ENCODE measurements around the gene NKD1. TPM values are rescaled to one million over a fixed set of nuclear protein-coding genes. Genes with fewer than 3 reads are reported as not detected.
"Not testable (repeated sequence)": the region's sequence is repeated elsewhere in the genome, so short reads cannot be mapped to it uniquely, and the experiment has no call there.

NKD1 gene, protein sequence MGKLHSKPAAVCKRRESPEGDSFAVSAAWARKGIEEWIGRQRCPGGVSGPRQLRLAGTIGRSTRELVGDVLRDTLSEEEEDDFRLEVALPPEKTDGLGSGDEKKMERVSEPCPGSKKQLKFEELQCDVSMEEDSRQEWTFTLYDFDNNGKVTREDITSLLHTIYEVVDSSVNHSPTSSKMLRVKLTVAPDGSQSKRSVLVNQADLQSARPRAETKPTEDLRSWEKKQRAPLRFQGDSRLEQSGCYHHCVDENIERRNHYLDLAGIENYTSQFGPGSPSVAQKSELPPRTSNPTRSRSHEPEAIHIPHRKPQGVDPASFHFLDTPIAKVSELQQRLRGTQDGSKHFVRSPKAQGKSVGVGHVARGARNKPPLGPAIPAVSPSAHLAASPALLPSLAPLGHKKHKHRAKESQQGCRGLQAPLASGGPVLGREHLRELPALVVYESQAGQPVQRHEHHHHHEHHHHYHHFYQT
- polyA plus RNA-seq = 1 to 10 TPM; 1.1 to 2.0 TPM

DNA sequence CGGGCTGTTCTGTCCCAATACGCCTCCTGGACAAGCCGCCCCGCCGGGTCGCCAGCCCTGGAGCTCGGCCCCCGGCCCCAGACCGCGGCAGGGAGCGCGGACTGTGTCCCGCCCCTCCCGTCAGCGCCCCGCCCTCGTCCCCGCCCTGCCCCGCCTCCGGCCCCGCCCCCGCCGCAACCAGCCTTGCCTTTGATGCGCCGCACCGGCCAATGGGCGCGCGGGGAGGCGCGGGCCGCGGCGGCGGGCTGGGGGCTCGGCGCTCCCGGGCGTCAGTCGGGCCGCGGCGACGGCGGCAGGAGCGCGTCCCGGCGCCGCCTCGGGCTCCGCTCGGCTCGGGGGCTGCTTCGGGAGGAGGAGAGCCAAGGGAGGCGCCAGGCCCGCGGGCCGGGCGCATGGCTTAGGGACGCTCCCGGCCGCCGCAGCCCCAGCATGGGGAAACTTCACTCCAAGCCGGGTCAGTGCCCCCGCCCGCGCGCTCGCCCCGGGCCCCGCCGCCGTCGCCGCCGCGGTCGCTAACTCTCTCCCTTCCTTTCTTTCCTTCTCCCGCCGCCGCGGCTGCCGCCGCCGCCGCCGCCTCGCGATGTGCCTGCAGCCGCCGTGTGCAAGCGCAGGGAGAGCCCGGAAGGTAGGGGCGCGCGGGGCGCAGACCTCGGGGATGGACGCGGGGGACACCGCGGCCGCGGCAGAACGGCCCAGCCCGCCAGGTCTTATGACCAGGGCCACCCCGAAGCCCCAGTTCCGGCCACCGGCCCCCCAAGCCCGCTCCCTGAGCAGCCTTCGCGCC is at the start of gene NKD1:
Gene NKD1 (plus strand): TSS at position 272 of the 784 bp plus-strand sequence. CDS start 158 bp downstream, at position 430.
- peak within 1 kb of the TSS; percentile 47 to 58 for H3K27ac ChIP-seq (ENCODE audit: low read depth in 2 of 2, low read length in 1 of 2)
- WGBS, 2 donors = 1% methylated on average over 67 to 113 of the region's 113 CpGs
- H3K36me3 ChIP-seq (ENCODE audit: control insufficient read depth in 2 of 2, insufficient read depth in 2 of 2, low read length in 1 of 2) = no peaks in the 10 kb centered on the region
- H3K4me3 ChIP-seq (ENCODE audit: low read depth in 1 of 2, low read length in 2 of 2) = peak within 1 kb of the TSS; percentile 64 to 66
- H3K9me3 ChIP-seq (ENCODE audit: control insufficient read depth in 2 of 2, insufficient read depth in 1 of 2, low read depth in 1 of 2, low read length in 1 of 2) = no peaks in the 10 kb centered on the region
- H3K4me1 ChIP-seq (ENCODE audit: control insufficient read depth in 2 of 2, insufficient read depth in 2 of 2, low read length in 1 of 2) = peaks cover 0 to 5% of the 10 kb centered on the region in 2 donors
- H3K27me3 ChIP-seq (ENCODE audit: control insufficient read depth in 1 of 2, insufficient read depth in 2 of 2, low read length in 2 of 2) = no peaks in the 10 kb centered on the region

DNA sequence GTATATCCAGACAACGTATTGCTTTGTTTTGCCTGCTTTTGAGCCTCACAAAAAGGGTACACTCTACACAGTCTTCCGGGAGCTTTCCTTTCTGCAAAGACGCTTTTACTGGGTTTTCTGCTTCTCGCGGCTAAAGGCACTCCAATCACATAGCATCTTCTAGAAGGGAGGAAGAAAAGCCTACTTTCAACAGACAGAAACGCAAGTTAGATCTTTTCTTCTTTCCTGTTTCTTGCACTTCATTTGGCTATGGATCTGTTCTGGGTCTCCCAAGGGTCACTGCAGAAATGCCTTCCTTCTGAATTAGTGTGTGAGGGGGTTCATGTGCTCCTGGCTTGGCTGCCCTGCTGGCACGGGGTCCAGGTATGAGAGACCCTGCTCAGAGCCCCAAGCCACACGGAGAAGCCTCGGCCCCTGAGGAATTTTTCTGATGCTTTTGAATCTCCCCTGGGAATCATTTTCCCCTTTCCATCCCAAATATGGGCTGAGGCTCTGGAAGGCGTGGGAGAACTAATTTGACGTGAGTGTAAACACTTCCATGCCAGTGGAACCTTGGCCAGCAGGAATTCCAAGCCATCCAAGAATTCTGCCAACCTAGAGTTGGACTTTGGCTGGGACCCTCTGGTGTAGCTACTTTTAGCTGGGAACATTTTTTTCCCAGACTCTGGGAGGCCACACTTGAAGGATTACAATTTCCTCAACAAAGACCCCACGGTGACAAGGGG is 49.6 kb upstream of the NKD1 start:
- no peaks in the 10 kb centered on the region for H3K36me3 ChIP-seq (ENCODE audit: control insufficient read depth in 2 of 2, insufficient read depth in 2 of 2, low read length in 1 of 2)
- H3K4me1 ChIP-seq (ENCODE audit: control insufficient read depth in 2 of 2, insufficient read depth in 2 of 2, low read length in 1 of 2) = no peaks in the 10 kb centered on the region
- no peaks in the 10 kb centered on the region for H3K27me3 ChIP-seq (ENCODE audit: control insufficient read depth in 1 of 2, insufficient read depth in 2 of 2, low read length in 2 of 2)
- H3K9me3 ChIP-seq (ENCODE audit: control insufficient read depth in 2 of 2, insufficient read depth in 1 of 2, low read depth in 1 of 2, low read length in 1 of 2) = no peaks in the 10 kb centered on the region
- no peak overlapping the region for H3K4me3 ChIP-seq (ENCODE audit: low read depth in 1 of 2, low read length in 2 of 2)
- WGBS, 2 donors = 56% methylated on average over 12 of the region's 12 CpGs
- H3K27ac ChIP-seq (ENCODE audit: low read depth in 2 of 2, low read length in 1 of 2) = peak overlapping the region in 1 of 2 donors; percentile 55

DNA sequence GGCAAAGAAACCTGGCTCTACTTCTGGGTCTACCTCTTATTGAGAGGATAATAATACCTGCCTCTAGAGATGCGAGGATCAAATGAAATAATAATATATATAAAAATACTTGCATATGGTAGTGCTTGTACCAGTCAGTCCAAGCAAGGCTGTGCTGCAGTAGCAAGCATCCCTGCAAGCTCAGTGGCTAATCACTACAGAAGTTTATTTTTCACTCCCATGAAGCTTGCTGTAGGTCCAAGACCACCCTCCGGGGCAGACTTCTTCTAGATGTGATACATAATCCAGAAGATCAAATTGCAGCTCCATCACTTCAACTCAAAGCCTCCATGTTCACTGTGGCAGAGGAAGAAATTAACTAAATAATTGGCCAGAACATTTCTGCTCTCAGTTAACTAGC is 48.9 kb upstream of the NKD1 start:
- Histone ChIP-seq H3K36me3 (ENCODE audit: control insufficient read depth in 2 of 2, insufficient read depth in 2 of 2, low read length in 1 of 2) (no peaks in the 10 kb centered on the region), H3K27me3 (ENCODE audit: control insufficient read depth in 1 of 2, insufficient read depth in 2 of 2, low read length in 2 of 2) (no peaks in the 10 kb centered on the region), H3K4me1 (ENCODE audit: control insufficient read depth in 2 of 2, insufficient read depth in 2 of 2, low read length in 1 of 2) (no peaks in the 10 kb centered on the region), H3K4me3 (ENCODE audit: low read depth in 1 of 2, low read length in 2 of 2) (no peak overlapping the region), H3K9me3 (ENCODE audit: control insufficient read depth in 2 of 2, insufficient read depth in 1 of 2, low read depth in 1 of 2, low read length in 1 of 2) (no peaks in the 10 kb centered on the region), H3K27ac (ENCODE audit: low read depth in 2 of 2, low read length in 1 of 2) (no peak overlapping the region)
- WGBS, 2 donors = 86 to 91% methylated on average over 2 of the region's 2 CpGs

DNA sequence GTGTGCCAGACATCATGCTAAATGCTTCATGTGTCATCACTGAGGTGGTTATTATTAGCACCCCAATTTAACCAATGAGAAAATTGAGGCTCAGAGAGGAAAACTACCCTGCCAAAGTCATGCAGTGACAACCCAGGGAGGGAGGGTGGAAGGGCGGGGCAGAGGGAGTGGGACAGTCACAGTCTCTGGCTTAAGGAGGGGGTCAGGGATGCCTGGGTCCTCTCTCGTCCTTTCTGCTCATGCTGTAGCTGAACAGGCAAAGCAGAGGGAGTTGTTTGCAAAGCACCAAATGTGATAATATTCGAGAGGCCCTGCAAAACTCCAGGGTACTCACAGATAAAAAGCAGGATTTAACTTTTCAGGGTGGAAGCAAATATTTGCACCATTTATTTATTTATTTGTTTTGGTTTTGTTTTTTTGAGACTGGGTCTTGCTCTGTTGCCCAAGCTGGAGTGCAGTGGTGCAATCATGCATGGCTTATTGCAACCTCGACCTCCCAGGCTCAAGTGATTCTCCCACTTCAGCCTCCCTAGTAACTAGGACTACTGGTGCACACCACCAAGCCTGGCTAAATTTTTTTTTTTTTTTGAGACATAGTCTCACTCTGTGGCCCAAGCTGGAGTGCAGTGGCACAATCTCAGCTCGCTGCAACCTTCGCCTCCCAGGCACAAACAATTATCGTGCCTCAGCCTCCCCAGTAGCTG is 47.9 kb upstream of the NKD1 start:
- H3K4me3 ChIP-seq (ENCODE audit: low read depth in 1 of 2, low read length in 2 of 2) = no peak overlapping the region
- H3K4me1 ChIP-seq (ENCODE audit: control insufficient read depth in 2 of 2, insufficient read depth in 2 of 2, low read length in 1 of 2) = no peaks in the 10 kb centered on the region
- no peak overlapping the region for H3K27ac ChIP-seq (ENCODE audit: low read depth in 2 of 2, low read length in 1 of 2)
- 83 to 85% methylated on average over 7 of the region's 7 CpGs for WGBS, 2 donors
- H3K9me3 ChIP-seq (ENCODE audit: control insufficient read depth in 2 of 2, insufficient read depth in 1 of 2, low read depth in 1 of 2, low read length in 1 of 2) = no peaks in the 10 kb centered on the region
- H3K27me3 ChIP-seq (ENCODE audit: control insufficient read depth in 1 of 2, insufficient read depth in 2 of 2, low read length in 2 of 2) = no peaks in the 10 kb centered on the region
- no peaks in the 10 kb centered on the region for H3K36me3 ChIP-seq (ENCODE audit: control insufficient read depth in 2 of 2, insufficient read depth in 2 of 2, low read length in 1 of 2)

DNA sequence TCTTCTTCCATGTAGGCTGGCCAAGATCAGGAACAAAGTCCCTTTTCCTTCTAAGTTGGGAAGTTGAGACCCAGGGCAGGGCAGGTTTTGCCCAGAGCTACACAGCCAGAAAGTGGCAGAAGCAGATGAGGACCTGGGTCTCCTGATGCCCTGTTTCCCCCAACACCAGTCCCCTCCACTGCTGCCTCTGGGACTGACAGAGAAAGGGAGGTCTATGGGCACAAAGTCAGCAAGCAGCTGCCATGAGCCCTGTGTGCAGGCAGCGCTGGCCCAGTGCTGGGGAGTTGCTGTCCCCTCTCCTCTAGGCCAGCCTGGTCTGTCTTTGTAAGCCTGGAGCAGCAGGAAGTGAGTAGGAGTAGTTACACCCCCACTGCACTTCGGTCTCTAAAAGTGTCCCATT is 46.9 kb upstream of the NKD1 start:
- Histone ChIP-seq H3K4me3 (ENCODE audit: low read depth in 1 of 2, low read length in 2 of 2) (no peak overlapping the region), H3K27me3 (ENCODE audit: control insufficient read depth in 1 of 2, insufficient read depth in 2 of 2, low read length in 2 of 2) (no peaks in the 10 kb centered on the region), H3K4me1 (ENCODE audit: control insufficient read depth in 2 of 2, insufficient read depth in 2 of 2, low read length in 1 of 2) (no peaks in the 10 kb centered on the region), H3K9me3 (ENCODE audit: control insufficient read depth in 2 of 2, insufficient read depth in 1 of 2, low read depth in 1 of 2, low read length in 1 of 2) (no peaks in the 10 kb centered on the region), H3K27ac (ENCODE audit: low read depth in 2 of 2, low read length in 1 of 2) (no peak overlapping the region), H3K36me3 (ENCODE audit: control insufficient read depth in 2 of 2, insufficient read depth in 2 of 2, low read length in 1 of 2) (no peaks in the 10 kb centered on the region)
- WGBS, 2 donors = 82 to 85% methylated on average over 2 of the region's 2 CpGs

DNA sequence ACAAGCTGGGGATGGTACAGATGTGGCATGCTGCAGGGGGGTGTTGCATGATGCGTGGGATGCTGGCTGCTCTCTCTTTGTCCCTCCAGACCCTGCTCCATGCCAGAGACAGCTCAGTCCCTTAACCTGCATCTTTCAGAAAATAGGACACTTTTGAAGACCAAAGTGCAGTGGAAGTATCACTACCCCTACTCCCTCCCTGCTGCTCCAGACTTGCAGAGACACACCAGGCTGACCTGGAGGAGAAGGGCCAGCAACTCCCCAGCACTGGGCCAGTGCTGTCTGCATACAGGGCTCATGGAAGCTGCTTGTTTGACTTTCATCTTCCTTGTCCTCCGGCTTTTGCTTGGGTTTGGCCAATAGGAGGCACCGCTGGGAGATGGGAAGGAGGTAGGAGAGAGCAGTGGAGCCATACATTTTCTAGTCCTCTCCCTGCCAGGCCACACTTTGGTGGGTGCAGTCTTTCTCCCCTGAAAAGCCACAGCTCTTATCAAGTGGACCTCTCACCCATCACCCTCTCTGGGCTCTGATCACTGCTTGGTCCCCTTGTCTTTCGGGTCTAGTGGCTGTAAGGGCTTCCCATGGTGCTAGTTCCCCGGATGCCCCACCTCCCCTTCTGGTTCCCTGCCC is 46.1 kb upstream of the NKD1 start:
- Histone ChIP-seq H3K27ac (ENCODE audit: low read depth in 2 of 2, low read length in 1 of 2) (no peak overlapping the region), H3K36me3 (ENCODE audit: control insufficient read depth in 2 of 2, insufficient read depth in 2 of 2, low read length in 1 of 2) (no peaks in the 10 kb centered on the region), H3K4me1 (ENCODE audit: control insufficient read depth in 2 of 2, insufficient read depth in 2 of 2, low read length in 1 of 2) (no peaks in the 10 kb centered on the region), H3K4me3 (ENCODE audit: low read depth in 1 of 2, low read length in 2 of 2) (no peak overlapping the region), H3K9me3 (ENCODE audit: control insufficient read depth in 2 of 2, insufficient read depth in 1 of 2, low read depth in 1 of 2, low read length in 1 of 2) (no peaks in the 10 kb centered on the region), H3K27me3 (ENCODE audit: control insufficient read depth in 1 of 2, insufficient read depth in 2 of 2, low read length in 2 of 2) (no peaks in the 10 kb centered on the region)
- WGBS, 2 donors = 88 to 93% methylated on average over 5 of the region's 5 CpGs

DNA sequence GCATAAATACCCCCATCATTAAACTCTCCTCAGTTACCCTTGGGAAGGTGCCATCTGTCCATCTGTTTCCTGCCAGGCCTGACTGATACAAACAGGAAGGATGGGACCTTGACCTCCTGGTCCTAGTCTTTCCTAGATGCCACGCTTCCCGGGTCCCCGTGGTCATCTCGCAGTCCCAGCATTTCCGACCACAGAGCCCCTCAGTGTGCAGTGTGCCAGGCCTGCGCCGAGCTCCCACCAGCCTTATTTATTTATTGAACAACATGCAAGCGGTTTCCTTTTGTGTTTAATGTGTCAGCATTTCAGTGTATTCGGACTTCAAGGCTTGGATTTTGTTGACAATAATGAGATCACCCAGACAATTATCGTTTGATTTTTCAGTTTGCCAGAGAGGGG is 45.6 kb upstream of the NKD1 start:
- no peaks in the 10 kb centered on the region for H3K4me1 ChIP-seq (ENCODE audit: control insufficient read depth in 2 of 2, insufficient read depth in 2 of 2, low read length in 1 of 2)
- no peaks in the 10 kb centered on the region for H3K36me3 ChIP-seq (ENCODE audit: control insufficient read depth in 2 of 2, insufficient read depth in 2 of 2, low read length in 1 of 2)
- no peak overlapping the region for H3K27ac ChIP-seq (ENCODE audit: low read depth in 2 of 2, low read length in 1 of 2)
- WGBS, 2 donors = 50 to 52% methylated on average over 10 of the region's 10 CpGs
- H3K9me3 ChIP-seq (ENCODE audit: control insufficient read depth in 2 of 2, insufficient read depth in 1 of 2, low read depth in 1 of 2, low read length in 1 of 2) = no peaks in the 10 kb centered on the region
- H3K27me3 ChIP-seq (ENCODE audit: control insufficient read depth in 1 of 2, insufficient read depth in 2 of 2, low read length in 2 of 2) = no peaks in the 10 kb centered on the region
- no peak overlapping the region for H3K4me3 ChIP-seq (ENCODE audit: low read depth in 1 of 2, low read length in 2 of 2)

DNA sequence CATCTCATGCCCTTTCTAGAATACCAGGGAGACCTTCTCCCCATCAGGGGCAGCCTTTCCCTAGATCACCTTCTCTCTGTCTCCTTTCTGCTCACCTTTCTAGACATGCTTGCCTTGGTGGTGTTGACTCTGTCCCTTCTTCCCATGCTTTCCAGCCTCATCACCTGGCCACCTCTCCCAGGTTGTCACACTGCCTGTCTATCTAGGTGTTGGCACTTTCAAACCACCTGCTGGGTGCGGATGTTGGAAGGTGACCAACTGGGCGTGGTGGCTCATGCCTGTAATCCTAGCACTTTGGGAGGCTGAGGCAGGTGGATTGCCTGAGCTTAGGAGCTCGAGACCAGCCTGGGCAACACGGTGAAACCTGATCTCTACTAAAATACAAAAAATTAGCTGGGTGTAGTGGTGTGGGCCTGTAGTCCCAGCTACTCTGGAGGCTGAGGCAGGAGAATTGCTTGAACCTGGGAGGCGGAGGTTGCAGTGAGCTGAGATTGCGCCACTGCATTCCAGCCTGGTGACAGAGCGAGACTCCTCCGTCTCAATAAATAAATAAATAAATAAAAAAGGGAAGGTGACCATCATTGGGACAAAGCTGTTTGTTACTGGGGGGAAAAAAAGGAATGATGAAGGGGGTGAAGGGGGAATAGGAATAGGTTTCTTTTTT is 44.2 kb upstream of the NKD1 start:
- H3K4me1 ChIP-seq (ENCODE audit: control insufficient read depth in 2 of 2, insufficient read depth in 2 of 2, low read length in 1 of 2); H3K36me3 ChIP-seq (ENCODE audit: control insufficient read depth in 2 of 2, insufficient read depth in 2 of 2, low read length in 1 of 2); H3K4me3 ChIP-seq (ENCODE audit: low read depth in 1 of 2, low read length in 2 of 2); H3K27me3 ChIP-seq (ENCODE audit: control insufficient read depth in 1 of 2, insufficient read depth in 2 of 2, low read length in 2 of 2); H3K9me3 ChIP-seq (ENCODE audit: control insufficient read depth in 2 of 2, insufficient read depth in 1 of 2, low read depth in 1 of 2, low read length in 1 of 2); H3K27ac ChIP-seq (ENCODE audit: low read depth in 2 of 2, low read length in 1 of 2): not testable (repeated sequence)
- WGBS, 2 donors = 67 to 70% methylated on average over 8 of the region's 8 CpGs
